HepG2 (cell line): ENCODE measurements around the gene FOSL2. TPM values are rescaled to one million over a fixed set of nuclear protein-coding genes. Genes with fewer than 3 reads are reported as not detected.

ENCODE experiments used
- ATAC-seq: fragments of 200-7000 bp; cut with Tn5 transposase; 3 replicates; pipeline ENCODE4 v1.9.1; 2020; ENCODE audit warnings: mild to moderate bottlenecking, moderate library complexity
- BruUV-seq: library from RNA; stranded (reverse); fragments of 400-500 nt; replicated peaks from 2 replicates; lab custom pipeline; 2021; lab: Mats Ljungman, UMichigan
- CTCF ChIA-PET: fragments of 300-600 bp; formaldehyde crosslinking; extraction: SDS; loops from one replicate; lab custom pipeline; 2021; ENCODE audit warnings: low total read pairs, inconsistent platforms, low intra/inter-chr PET ratio; lab: Yijun Ruan, JAX
- POLR2A ChIA-PET: fragments of 350-600 bp; sonication (Branson Sonifier 250); formaldehyde crosslinking; loops from one replicate; lab custom pipeline; 2020; ENCODE audit warnings: antibody characterized with exemption, inconsistent platforms; lab: Yijun Ruan, JAX
- DNase-seq: peaks from one replicate; pipeline ENCODE4 v3.0.0-alpha.2; 2015; ENCODE audit warnings: low spot score
- FAIRE-seq: peaks from 3 replicates; lab custom pipeline; 2011; peaks lifted over from hg19 to GRCh38; lab: Jason Lieb, UNC
- H2AFZ ChIP-seq: one replicate; pipeline ENCODE4 v1.6.1; 2011; ENCODE audit warnings: low read length, inconsistent platforms
- H3K27ac ChIP-seq: fragments of 300-600 bp; 3 replicates; pipeline ENCODE4 v1.8.0; 2011; ENCODE audit warnings: mixed run types, mild to moderate bottlenecking, mixed read lengths, low read length, inconsistent platforms; ENCODE audit not compliant: insufficient read depth; ENCODE audit errors: extremely low read length
- H3K27me3 ChIP-seq, 2 experiments: fragments of 200-600 bp in 1 of 2; 2 replicates in 1 of 2; 3 replicates in 1 of 2; pipeline versions ENCODE4 v1.6.0 to v1.8.0; 2011; ENCODE audit warnings: low read length in 2 of 2, mild to moderate bottlenecking in 2 of 2, moderate library complexity in 2 of 2, inconsistent platforms in 1 of 2; ENCODE audit not compliant: insufficient read depth in 2 of 2, control insufficient read depth in 1 of 2
- H3K36me3 ChIP-seq, 2 experiments: fragments of 200-600 bp in 1 of 2; replicated peaks in 1 of 2; 2 replicates in 1 of 2; 3 replicates in 1 of 2; pipeline versions ENCODE4 v1.5.1 to v1.8.0; 2011; ENCODE audit warnings: low read length in 2 of 2, inconsistent platforms in 1 of 2; ENCODE audit not compliant: insufficient read depth in 2 of 2, control insufficient read depth in 1 of 2
- H3K4me1 ChIP-seq: 2 replicates; pipeline ENCODE4 v1.5.1; 2012; ENCODE audit warnings: low read length, inconsistent platforms; ENCODE audit not compliant: insufficient read depth
- H3K4me2 ChIP-seq: 2 replicates; pipeline ENCODE4 v1.6.0; 2011; ENCODE audit warnings: low read depth, low read length, inconsistent platforms
- H3K4me3 ChIP-seq, 3 experiments: fragments of 200-600 bp in 1 of 3; sonication (generic), shearing (Covaris generic) in 1 of 3; replicated peaks in 1 of 3; 2 replicates each; pipeline ENCODE4 v1.5.1; 2011 to 2016; ENCODE audit warnings: low read length in 3 of 3, inconsistent platforms in 2 of 3, low read depth in 2 of 3, mild to moderate bottlenecking in 2 of 3, control low read depth in 1 of 3, mixed read lengths in 1 of 3; ENCODE audit not compliant: insufficient read depth in 1 of 3
- H3K79me2 ChIP-seq: one replicate; pipeline ENCODE4 v1.6.1; 2011; ENCODE audit warnings: low read length, inconsistent platforms; ENCODE audit not compliant: insufficient read depth
- H3K9ac ChIP-seq: 2 replicates; pipeline ENCODE4 v1.6.0; 2011; ENCODE audit warnings: mild to moderate bottlenecking, low read depth, low read length, inconsistent platforms; ENCODE audit not compliant: insufficient read depth
- H3K9me3 ChIP-seq: 2 replicates; pipeline ENCODE4 v1.5.1; 2012; ENCODE audit warnings: mild to moderate bottlenecking, low read length
- H4K20me1 ChIP-seq: 2 replicates; pipeline ENCODE4 v1.6.0; 2011; ENCODE audit warnings: inconsistent platforms, mild to moderate bottlenecking, low read length, moderate library complexity; ENCODE audit not compliant: insufficient read depth
- RCOR2 ChIP-seq: IDR thresholded peaks from 2 replicates; pipeline ENCODE4 v1.6.1; 2016; ENCODE audit warnings: missing biosample characterization, missing genetic modification reagents
- RFX3 ChIP-seq: IDR thresholded peaks from 2 replicates; pipeline ENCODE4 v1.6.1; 2016; ENCODE audit warnings: missing biosample characterization, missing genetic modification reagents
- RXRB ChIP-seq: IDR thresholded peaks from 2 replicates; pipeline ENCODE4 v1.6.1; 2016; ENCODE audit warnings: borderline replicate concordance, missing genetic modification reagents, missing compliant biosample characterization
- ZNF687 ChIP-seq: sonication (generic); formaldehyde crosslinking; IDR thresholded peaks from 2 replicates; pipeline ENCODE4 v1.5.1; 2020; ENCODE audit warnings: mild to moderate bottlenecking, missing genetic modification reagents, moderate library complexity
- ZUFSP ChIP-seq: sonication (generic); formaldehyde crosslinking; IDR thresholded peaks from 2 replicates; pipeline ENCODE4 v1.9.0; 2021; ENCODE audit warnings: missing genetic modification reagents, mild to moderate bottlenecking, borderline replicate concordance
- WGBS: methylation state at CpG from one replicate; pipeline ENCODE4 v1.1.6; 2017; ENCODE audit warnings: low lambda C conversion rate; 5-methylcytosine and 5-hydroxymethylcytosine counted together
- in situ Hi-C: cut with HindIII; loops from 2 replicates; pipeline ENCODE4 v1.10.0; 2017; ENCODE audit warnings: low pct_unique_long_range_greater_than_20kb; ENCODE audit not compliant: extremely low pct_ligation_motif_present
- intact Hi-C: fragments of 100-400 bp; cut with micrococcal nuclease; formaldehyde crosslinking; loops from one replicate; pipeline ENCODE4 v1.10.0; 2022; ENCODE audit not compliant: unreplicated experiment
- polyA plus RNA-seq, 8 experiments: library from polyadenylated mRNA; depleted of rRNA in 3 of 8; stranded (reverse) in 7 of 8; unstranded in 1 of 8; fragments of >200 nt; fragmentation: Illumina TruSeq in 4 of 8; extraction: Trizol in 4 of 8; gene quantifications; 2 replicates each; pipeline versions ENCODE4 v1.2.1 to v1.2.3, GENCODE V29; 2011 to 2016; ENCODE audit warnings: low read depth in 4 of 8, missing spikeins in 1 of 8, mixed read lengths in 1 of 8; ENCODE audit not compliant: insufficient read depth in 1 of 8
- total RNA-seq, 5 experiments: library from RNA; depleted of rRNA; stranded (reverse); fragments of >200 nt; fragmentation: Illumina TruSeq; extraction: Trizol; gene quantifications; 2 replicates each; pipeline ENCODE4 v1.2.3, GENCODE V29; 2016; ENCODE audit warnings: low read depth in 1 of 5
- TF ChIP-seq, protein P1 (sequence below): sonication (generic); formaldehyde crosslinking; IDR thresholded peaks from 2 replicates; pipeline ENCODE4 v1.4.0; 2020; ENCODE audit warnings: missing genetic modification reagents, borderline replicate concordance
- TF ChIP-seq, protein P2 (sequence below): sonication (generic); formaldehyde crosslinking; IDR thresholded peaks from 2 replicates; pipeline ENCODE4 v1.5.1; 2020; ENCODE audit warnings: missing genetic modification reagents, mild to moderate bottlenecking, borderline replicate concordance

The FOSL2 gene
- total and polyA plus RNA-seq, 2 of the 13 experiments (the other 11 are each of a cell fraction or from before 2014, with no cell fraction given), result 3.4 to 18.1 TPM

DNA sequence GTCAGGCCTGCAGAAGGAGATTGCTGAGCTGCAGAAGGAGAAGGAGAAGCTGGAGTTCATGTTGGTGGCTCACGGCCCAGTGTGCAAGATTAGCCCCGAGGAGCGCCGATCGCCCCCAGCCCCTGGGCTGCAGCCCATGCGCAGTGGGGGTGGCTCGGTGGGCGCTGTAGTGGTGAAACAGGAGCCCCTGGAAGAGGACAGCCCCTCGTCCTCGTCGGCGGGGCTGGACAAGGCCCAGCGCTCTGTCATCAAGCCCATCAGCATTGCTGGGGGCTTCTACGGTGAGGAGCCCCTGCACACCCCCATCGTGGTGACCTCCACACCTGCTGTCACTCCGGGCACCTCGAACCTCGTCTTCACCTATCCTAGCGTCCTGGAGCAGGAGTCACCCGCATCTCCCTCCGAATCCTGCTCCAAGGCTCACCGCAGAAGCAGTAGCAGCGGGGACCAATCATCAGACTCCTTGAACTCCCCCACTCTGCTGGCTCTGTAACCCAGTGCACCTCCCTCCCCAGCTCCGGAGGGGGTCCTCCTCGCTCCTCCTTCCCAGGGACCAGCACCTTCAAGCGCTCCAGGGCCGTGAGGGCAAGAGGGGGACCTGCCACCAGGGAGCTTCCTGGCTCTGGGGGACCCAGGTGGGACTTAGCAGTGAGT, 19.4 kb downstream of the FOSL2 start:
- 96% methylated on average over 26 of the region's 27 CpGs for WGBS
- Histone ChIP-seq H3K9me3 (no peaks in the 10 kb centered on the region), H3K79me2 (no peaks in the 10 kb centered on the region), H3K4me1 (peaks cover 22% of the 10 kb centered on the region), H4K20me1 (peaks cover 34% of the 10 kb centered on the region; the same call in 1 of the 2 replicates), H3K27me3 (no peaks in the 10 kb centered on the region), H3K4me3 (no peak overlapping the region), H2AFZ (no peak overlapping the region), H3K27ac (no peak overlapping the region), H3K36me3 (peaks cover 51 to 65% of the 10 kb centered on the region in 2 experiments), H3K4me2 (no peak overlapping the region), H3K9ac (no peak overlapping the region)
- ATAC-seq, result no peak
- intact Hi-C loops, result no loop called here
- ChIA-PET CTCF (no interaction called here), POLR2A (interaction anchor here (1.4 kb wide), 1 partner anchor 16 kb away, joined by 4 read pairs; no protein-coding TSS in a partner anchor)
- no peak for DNase-seq
- in situ Hi-C loops, result no loop called here
- FAIRE-seq, result no peak
- TF ChIP-seq RCOR2 (no peak), ZUFSP (CRISPR knock-in tag) (no peak), ZNF687 (CRISPR knock-in tag) (peak; percentile 21; the same call in 1 of the 2 replicates), RXRB (no peak), RFX3 (CRISPR knock-in tag) (no peak)
- TF ChIP-seq, protein P1, sequence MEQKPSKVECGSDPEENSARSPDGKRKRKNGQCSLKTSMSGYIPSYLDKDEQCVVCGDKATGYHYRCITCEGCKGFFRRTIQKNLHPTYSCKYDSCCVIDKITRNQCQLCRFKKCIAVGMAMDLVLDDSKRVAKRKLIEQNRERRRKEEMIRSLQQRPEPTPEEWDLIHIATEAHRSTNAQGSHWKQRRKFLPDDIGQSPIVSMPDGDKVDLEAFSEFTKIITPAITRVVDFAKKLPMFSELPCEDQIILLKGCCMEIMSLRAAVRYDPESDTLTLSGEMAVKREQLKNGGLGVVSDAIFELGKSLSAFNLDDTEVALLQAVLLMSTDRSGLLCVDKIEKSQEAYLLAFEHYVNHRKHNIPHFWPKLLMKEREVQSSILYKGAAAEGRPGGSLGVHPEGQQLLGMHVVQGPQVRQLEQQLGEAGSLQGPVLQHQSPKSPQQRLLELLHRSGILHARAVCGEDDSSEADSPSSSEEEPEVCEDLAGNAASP (CRISPR knock-in tag), result no peak
- TF ChIP-seq, protein P2, sequence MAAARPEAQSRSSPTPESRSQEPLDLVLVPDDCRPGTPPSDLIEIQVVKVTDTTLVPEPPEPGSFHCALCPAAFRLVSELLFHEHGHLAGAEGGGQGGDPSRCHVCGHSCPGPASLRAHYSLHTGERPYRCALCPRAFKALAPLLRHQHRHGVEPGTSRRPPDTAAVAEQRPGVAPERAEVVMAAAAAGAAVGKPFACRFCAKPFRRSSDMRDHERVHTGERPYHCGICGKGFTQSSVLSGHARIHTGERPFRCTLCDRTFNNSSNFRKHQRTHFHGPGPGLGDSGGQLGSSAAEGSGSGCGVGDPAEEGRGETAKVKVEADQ (CRISPR knock-in tag), result no peak
- no TSS peak for BruUV-seq
